DMS79 treated with DMSO at 0.1 percent for 48 hours (cell line): Measurements from ENCODE around the gene GRIK5.

ENCODE experiments used
- DNase-seq: peaks from one replicate; lab custom pipeline; 2025; lab: John Stamatoyannopoulos, UW

GRIK5 gene

GRCh38 chr19:42095142-42095813 lies 25.3 kb upstream of the GRIK5 start:
- DNase-seq, result no peak

DNA sequence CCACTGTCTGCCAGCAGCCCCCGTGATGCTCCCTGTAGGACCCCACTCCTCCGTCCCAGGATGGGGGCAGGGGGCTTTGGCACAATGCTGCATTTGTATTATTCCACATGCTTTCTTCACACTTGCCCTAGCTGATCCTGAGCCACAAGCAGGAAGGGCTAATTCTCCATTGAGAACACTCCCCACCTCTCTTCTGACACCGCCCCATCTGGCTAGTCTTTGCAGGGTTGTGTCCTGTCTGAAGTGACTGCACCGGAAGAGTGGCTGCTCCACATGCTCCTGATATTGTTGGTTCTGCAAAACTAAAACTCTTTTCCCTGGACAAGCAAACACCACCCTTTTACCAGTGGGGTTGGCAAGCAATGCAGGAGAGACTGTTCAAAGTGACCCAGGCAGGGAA lies 23.9 kb upstream of the GRIK5 start:
- no peak for DNase-seq

- no peak for DNase-seq
Measured at GRCh38 chr19:42093505-42093904, 23.5 kb upstream of the GRIK5 start.

GRCh38 chr19:42092350-42092749 lies 22.3 kb upstream of the GRIK5 start:
- peak; percentile 47 for DNase-seq

GRCh38 chr19:42091742-42092141 lies 21.7 kb upstream of the GRIK5 start:
- DNase-seq, result no peak

- no peak for DNase-seq
Measured at GRCh38 chr19:42091300-42091699, 21.3 kb upstream of the GRIK5 start.

- DNase-seq, result no peak
Measured at GRCh38 chr19:42090672-42091071, 20.7 kb upstream of the GRIK5 start.

GRCh38 chr19:42089772-42090171 lies 19.8 kb upstream of the GRIK5 start:
- DNase-seq, result no peak

GRCh38 chr19:42089191-42089750 lies 19.3 kb upstream of the GRIK5 start:
- DNase-seq, result no peak

GRCh38 chr19:42088471-42089190 lies 18.6 kb upstream of the GRIK5 start:
- DNase-seq, result no peak

GRCh38 chr19:42086770-42087550 lies 17.0 kb upstream of the GRIK5 start:
- DNase-seq, result no peak

- no peak for DNase-seq
Measured at GRCh38 chr19:42086188-42086736, 16.3 kb upstream of the GRIK5 start.

DNA sequence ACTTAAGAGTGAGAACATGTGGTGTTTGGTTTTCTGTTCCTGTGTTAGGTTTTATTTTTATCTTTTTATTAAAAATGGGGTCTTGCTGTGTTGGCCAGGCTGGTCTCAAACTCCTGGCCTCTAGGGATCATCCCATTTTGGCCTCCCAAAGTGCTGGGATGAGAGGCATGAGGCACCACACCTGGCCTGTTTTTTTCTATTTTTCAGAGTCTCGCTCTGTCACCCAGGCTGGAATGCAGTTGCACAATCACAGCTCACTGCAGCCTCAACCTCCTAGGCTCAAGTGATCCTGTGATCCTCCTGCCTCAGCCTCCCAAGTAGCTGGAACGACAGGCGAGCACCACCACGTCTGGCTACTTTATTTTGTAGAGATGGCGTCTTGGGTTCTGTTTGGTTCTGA lies 13.5 kb upstream of the GRIK5 start:
- no peak for DNase-seq

- DNase-seq, result no peak
Measured at GRCh38 chr19:42081584-42082203, 11.7 kb upstream of the GRIK5 start.

DNA sequence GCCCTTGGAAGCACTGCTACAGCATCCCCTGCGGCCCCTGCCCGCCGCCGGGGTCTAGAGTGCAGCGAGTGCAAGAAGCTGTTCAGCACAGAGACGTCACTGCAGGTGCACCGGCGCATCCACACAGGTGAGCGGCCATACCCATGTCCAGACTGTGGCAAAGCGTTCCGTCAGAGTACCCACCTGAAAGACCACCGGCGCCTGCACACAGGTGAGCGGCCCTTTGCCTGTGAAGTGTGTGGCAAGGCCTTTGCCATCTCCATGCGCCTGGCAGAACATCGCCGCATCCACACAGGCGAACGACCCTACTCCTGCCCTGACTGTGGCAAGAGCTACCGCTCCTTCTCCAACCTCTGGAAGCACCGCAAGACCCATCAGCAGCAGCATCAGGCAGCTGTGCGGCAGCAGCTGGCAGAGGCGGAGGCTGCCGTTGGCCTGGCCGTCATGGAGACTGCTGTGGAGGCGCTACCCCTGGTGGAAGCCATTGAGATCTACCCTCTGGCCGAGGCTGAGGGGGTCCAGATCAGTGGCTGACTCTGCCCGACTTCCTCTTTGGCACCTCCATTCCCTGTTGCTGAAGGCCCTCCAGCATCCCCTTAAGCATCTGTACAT lies 10.9 kb upstream of the GRIK5 start:
- DNase-seq, result no peak

DNA sequence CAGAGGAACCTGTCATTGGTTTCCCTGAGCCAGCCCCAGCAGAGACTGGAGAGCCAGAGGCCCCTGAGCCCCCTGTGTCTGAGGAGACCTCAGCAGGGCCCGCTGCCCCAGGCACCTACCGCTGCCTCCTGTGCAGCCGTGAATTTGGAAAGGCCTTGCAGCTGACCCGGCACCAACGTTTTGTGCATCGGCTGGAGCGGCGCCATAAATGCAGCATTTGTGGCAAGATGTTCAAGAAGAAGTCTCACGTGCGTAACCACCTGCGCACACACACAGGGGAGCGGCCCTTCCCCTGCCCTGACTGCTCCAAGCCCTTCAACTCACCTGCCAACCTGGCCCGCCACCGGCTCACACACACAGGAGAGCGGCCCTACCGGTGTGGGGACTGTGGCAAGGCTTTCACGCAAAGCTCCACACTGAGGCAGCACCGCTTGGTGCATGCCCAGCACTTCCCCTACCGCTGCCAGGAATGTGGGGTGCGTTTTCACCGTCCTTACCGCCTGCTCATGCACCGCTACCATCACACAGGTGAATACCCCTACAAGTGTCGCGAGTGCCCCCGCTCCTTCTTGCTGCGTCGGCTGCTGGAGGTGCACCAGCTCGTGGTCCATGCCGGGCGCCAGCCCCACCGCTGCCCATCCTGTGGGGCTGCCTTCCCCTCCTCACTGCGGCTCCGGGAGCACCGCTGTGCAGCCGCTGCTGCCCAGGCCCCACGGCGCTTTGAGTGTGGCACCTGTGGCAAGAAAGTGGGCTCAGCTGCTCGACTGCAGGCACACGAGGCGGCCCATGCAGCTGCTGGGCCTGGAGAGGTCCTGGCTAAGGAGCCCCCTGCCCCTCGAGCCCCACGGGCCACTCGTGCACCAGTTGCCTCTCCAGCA lies 10.1 kb upstream of the GRIK5 start:
- no peak for DNase-seq

GRCh38 chr19:42079276-42079669 lies 9.3 kb upstream of the GRIK5 start:
- DNase-seq, result no peak

DNA sequence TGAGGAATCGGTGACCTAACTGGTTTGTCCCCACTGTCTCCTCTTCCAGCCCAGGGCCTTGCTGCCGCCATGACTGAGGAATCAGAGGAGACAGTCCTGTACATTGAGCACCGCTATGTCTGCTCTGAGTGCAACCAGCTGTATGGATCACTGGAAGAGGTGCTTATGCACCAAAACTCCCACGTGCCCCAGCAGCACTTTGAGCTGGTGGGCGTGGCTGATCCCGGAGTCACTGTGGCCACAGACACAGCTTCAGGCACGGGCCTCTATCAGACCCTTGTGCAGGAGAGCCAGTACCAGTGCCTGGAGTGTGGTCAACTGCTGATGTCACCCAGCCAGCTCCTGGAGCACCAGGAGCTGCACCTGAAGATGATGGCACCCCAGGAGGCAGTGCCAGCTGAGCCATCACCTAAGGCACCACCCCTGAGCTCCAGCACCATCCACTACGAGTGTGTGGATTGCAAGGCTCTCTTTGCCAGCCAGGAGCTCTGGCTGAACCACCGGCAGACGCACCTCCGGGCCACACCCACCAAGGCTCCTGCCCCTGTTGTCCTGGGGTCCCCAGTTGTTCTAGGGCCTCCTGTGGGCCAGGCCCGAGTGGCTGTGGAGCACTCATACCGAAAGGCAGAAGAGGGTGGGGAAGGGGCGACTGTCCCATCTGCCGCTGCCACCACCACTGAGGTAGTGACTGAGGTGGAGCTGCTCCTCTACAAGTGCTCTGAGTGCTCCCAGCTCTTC lies 8.7 kb upstream of the GRIK5 start:
- no peak for DNase-seq

DNA sequence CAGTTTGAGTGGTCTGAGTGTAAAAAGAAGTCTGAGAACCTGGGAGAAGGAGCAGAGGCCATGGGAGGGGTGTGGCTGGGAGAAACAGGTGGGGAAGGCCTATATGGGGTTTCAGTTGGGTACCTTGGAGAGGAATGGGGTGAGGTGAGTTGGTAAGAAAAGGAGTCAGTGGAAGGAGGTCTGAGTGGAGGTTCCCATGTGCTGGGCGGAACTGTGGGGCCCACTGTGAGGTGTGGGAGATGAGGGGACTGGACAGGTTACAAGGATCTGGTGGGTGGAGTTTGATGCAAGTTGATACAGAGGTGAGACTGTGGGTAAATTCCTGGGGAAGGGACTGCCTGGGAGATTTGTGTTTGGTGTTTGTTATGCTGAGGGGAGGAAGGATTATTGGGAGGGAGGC lies 8.1 kb upstream of the GRIK5 start:
- DNase-seq, result no peak
